ENCODE data around the gene APMAP. TPM values are rescaled to one million over a fixed set of nuclear protein-coding genes. Genes with fewer than 3 reads are reported as not detected.
A peak's percentile ranks its signal among the peaks of the same experiment; 100 is the strongest.
"Not testable (repeated sequence)": the region's sequence is repeated elsewhere in the genome, so short reads cannot be mapped to it uniquely, and the experiment has no call there.

APMAP gene
- total and polyA plus RNA-seq, 4 donors = 40.8 to 87.0 (median 62.9) TPM

- 49 to 66% methylated on average over 20 of the region's 20 CpGs for WGBS, 2 donors
- H3K9ac ChIP-seq (ENCODE audit: insufficient read depth in 1 of 2, low read length in 2 of 2) = no peak within 1 kb of the TSS
- TF ChIP-seq CTCF (IDR thresholded peaks at IDR 0.05; ENCODE audit: control extremely low read depth, extremely low read depth) = no peak
- H3K27ac ChIP-seq (ENCODE audit: low read depth in 1 of 2, low read length in 1 of 2) = peak within 1 kb of the TSS in 1 of 2 donors; percentile 73
- no peaks in the 10 kb centered on the region for H3K9me3 ChIP-seq (ENCODE audit: control insufficient read depth in 4 of 4, insufficient read depth in 3 of 4, low read length in 3 of 4)
- ATAC-seq (ENCODE audit: insufficient read depth, low FRiP score) (no peak), DNase-seq (peak in 1 of 3 donors; percentile 9)
- H3K4me1 ChIP-seq (ENCODE audit: control insufficient read depth in 5 of 5, insufficient read depth in 5 of 5, low read length in 5 of 5) = no peaks in the 10 kb centered on the region
- H3K4me3 ChIP-seq = peak within 1 kb of the TSS; percentile 0
- peaks cover 0 to 5% (median 0%) of the 10 kb centered on the region in 4 donors for H3K36me3 ChIP-seq (ENCODE audit: control insufficient read depth in 4 of 4, insufficient read depth in 4 of 4, low read length in 4 of 4)
- H3K27me3 ChIP-seq (ENCODE audit: control insufficient read depth in 3 of 3, insufficient read depth in 3 of 3, low read length in 2 of 3) = no peaks in the 10 kb centered on the region
Observed at GRCh38 chr20:24948939-24949679, 43.4 kb downstream of the APMAP start, which contains the start of gene CST7. TSS of gene CST7 (plus strand) at chr20:24949269. CDS start at chr20:24949506, 237 bp downstream.

- not testable (repeated sequence) for H3K36me3 ChIP-seq (ENCODE audit: control insufficient read depth in 4 of 4, insufficient read depth in 4 of 4, low read length in 4 of 4); H3K4me1 ChIP-seq (ENCODE audit: control insufficient read depth in 5 of 5, insufficient read depth in 5 of 5, low read length in 5 of 5); ATAC-seq (ENCODE audit: insufficient read depth, low FRiP score); H3K27me3 ChIP-seq (ENCODE audit: control insufficient read depth in 3 of 3, insufficient read depth in 3 of 3, low read length in 2 of 3); H3K27ac ChIP-seq (ENCODE audit: low read depth in 1 of 2, low read length in 1 of 2); H3K4me3 ChIP-seq; H3K9ac ChIP-seq (ENCODE audit: insufficient read depth in 1 of 2, low read length in 2 of 2); DNase-seq; H3K9me3 ChIP-seq (ENCODE audit: control insufficient read depth in 4 of 4, insufficient read depth in 3 of 4, low read length in 3 of 4)
- WGBS, 2 donors = 62 to 79% methylated on average over 4 of the region's 4 CpGs
Observed at GRCh38 chr20:24948396-24948938, 44.1 kb downstream of the APMAP start.

GRCh38 chr20:24946376-24946775 is 46.2 kb downstream of the APMAP start:
- H3K27ac ChIP-seq (ENCODE audit: low read depth in 1 of 2, low read length in 1 of 2); H3K9ac ChIP-seq (ENCODE audit: insufficient read depth in 1 of 2, low read length in 2 of 2); H3K27me3 ChIP-seq (ENCODE audit: control insufficient read depth in 3 of 3, insufficient read depth in 3 of 3, low read length in 2 of 3); H3K4me1 ChIP-seq (ENCODE audit: control insufficient read depth in 5 of 5, insufficient read depth in 5 of 5, low read length in 5 of 5); ATAC-seq (ENCODE audit: insufficient read depth, low FRiP score); H3K36me3 ChIP-seq (ENCODE audit: control insufficient read depth in 4 of 4, insufficient read depth in 4 of 4, low read length in 4 of 4); DNase-seq; H3K9me3 ChIP-seq (ENCODE audit: control insufficient read depth in 4 of 4, insufficient read depth in 3 of 4, low read length in 3 of 4); H3K4me3 ChIP-seq: not testable (repeated sequence)
- WGBS, 2 donors = 83 to 85% methylated on average over 1 of the region's 1 CpG

GRCh38 chr20:24943731-24944130 is 48.8 kb downstream of the APMAP start:
- 58 to 79% methylated on average over 3 of the region's 3 CpGs for WGBS, 2 donors
- no peak for TF ChIP-seq CTCF (IDR thresholded peaks at IDR 0.05; ENCODE audit: control extremely low read depth, extremely low read depth)
- DNase-seq = peak in 1 of 3 donors; percentile 7

More at GRCh38 chr20:24943731-24944130, 48.8 kb downstream of the APMAP start:
- no peaks in the 10 kb centered on the region for H3K36me3 ChIP-seq (ENCODE audit: control insufficient read depth in 4 of 4, insufficient read depth in 4 of 4, low read length in 4 of 4)
- H3K27me3 ChIP-seq (ENCODE audit: control insufficient read depth in 3 of 3, insufficient read depth in 3 of 3, low read length in 2 of 3) = no peaks in the 10 kb centered on the region
- no peak for ATAC-seq (ENCODE audit: insufficient read depth, low FRiP score)
- H3K27ac ChIP-seq (ENCODE audit: low read depth in 1 of 2, low read length in 1 of 2) = no peak overlapping the region
- no peak overlapping the region for H3K4me3 ChIP-seq
- H3K4me1 ChIP-seq (ENCODE audit: control insufficient read depth in 5 of 5, insufficient read depth in 5 of 5, low read length in 5 of 5) = no peaks in the 10 kb centered on the region
- peaks cover 0 to 6% (median 4%) of the 10 kb centered on the region in 4 donors for H3K9me3 ChIP-seq (ENCODE audit: control insufficient read depth in 4 of 4, insufficient read depth in 3 of 4, low read length in 3 of 4)
- no peak overlapping the region for H3K9ac ChIP-seq (ENCODE audit: insufficient read depth in 1 of 2, low read length in 2 of 2)

All from lung (tissue), 12 donors.